Omental fat pad (tissue), 4 donors: ENCODE data around the gene NDUFS8. TPM values are rescaled to one million over a fixed set of nuclear protein-coding genes. Genes with fewer than 3 reads are reported as not detected.
A peak's percentile ranks its signal among the peaks of the same experiment; 100 is the strongest.

Source experiments
- ATAC-seq: fragments of 150-250 bp; one replicate; pipeline ENCODE4 v1.9.1; 2016; ENCODE audit warnings: mild to moderate bottlenecking, moderate library complexity; ENCODE audit not compliant: low FRiP score
- DNase-seq: peaks from one replicate; pipeline ENCODE4 v3.0.0-alpha.2; 2019; ENCODE audit warnings: low spot score
- CTCF ChIP-seq, 3 donors: fragments of 450-650 bp; IDR thresholded peaks; one replicate each; pipeline ENCODE4 v1.5.1; 2016 to 2017; ENCODE audit warnings: antibody characterized with exemption in 3 of 3, mild to moderate bottlenecking in 3 of 3, moderate library complexity in 2 of 3
- total RNA-seq, 4 donors: library from RNA; depleted of rRNA; stranded (reverse); fragments of >200 nt; gene quantifications; one replicate each; pipeline ENCODE4 v1.1.0, GENCODE V29; 2016

NDUFS8 gene
- total RNA-seq, 4 donors from 2014 or later: 91.1 to 155 (median 128) TPM

DNA sequence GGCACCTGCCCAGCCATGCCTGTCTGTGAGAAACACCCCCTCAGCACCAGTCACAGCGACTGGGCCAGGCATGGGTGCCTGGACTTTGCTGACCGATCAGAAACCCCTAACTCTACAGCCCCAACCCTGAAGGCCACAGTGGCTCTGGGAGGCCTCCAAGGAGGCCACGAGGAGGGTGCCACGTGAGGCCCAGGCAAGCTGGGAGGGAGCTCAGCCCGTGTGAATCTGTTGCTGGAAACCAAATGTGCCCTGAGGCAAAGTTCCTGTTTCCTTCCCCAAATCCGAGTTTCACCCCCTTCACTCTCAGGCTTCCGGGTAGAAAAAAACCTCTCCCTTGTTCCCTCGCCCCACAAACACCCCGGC is 27.9 kb upstream of the NDUFS8 start:
- ATAC-seq: no peak
- no peak for DNase-seq
- no peak for TF ChIP-seq CTCF (IDR thresholded peaks at IDR 0.05)

- no peak for TF ChIP-seq CTCF (IDR thresholded peaks at IDR 0.05)
- DNase-seq (no peak), ATAC-seq (peak; percentile 20)
Observed at GRCh38 chr11:68002938-68003845, 27.3 kb upstream of the NDUFS8 start.

- DNase-seq (peak; percentile 55), ATAC-seq (peak; percentile 74)
- TF ChIP-seq CTCF (IDR thresholded peaks at IDR 0.05): no peak
Observed at GRCh38 chr11:68003846-68004550, 26.5 kb upstream of the NDUFS8 start, which contains the start of gene UNC93B1. Gene UNC93B1 (minus strand): TSS chr11:68004097. CDS start chr11:68004043, 54 bp downstream.

DNA sequence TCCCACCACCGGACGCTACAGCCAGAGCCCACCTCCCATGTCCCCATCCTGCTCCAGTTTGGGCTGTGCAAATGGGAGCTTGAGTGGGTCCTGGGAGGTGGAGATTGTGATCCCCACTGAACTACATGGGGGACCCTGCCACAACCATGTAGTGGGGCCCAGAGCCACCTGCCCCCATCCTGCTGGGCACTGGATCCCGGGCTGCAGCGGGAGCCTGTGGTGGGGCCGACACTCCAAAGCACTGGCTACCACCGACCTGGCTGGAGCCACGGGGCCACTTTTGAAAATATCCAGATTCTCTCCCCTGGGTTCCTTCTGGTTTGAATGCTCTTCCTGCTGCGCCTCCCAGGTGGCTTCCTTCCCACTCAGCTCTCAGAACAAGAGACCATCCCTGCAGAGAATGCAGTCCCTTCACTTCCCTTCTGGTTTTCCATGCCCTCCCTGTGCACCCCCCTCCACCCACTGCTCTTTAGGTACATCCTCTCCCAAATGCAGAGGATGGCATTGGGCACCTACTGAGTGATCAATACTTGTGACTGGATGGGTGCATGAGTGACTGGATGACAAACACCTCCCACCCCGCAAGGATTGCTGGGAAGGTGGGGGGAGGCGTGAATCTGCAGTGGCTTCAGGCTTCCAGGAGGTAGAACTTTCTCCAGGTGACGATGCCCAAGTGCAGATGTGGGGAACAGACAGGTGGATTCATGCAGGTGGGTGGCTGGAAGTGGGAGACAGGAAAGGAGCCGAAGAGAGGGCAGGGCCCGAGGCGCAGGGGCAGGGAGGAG is 25.7 kb upstream of the NDUFS8 start:
- no peak for TF ChIP-seq CTCF (IDR thresholded peaks at IDR 0.05)
- ATAC-seq (peak; percentile 11), DNase-seq (no peak)

DNA sequence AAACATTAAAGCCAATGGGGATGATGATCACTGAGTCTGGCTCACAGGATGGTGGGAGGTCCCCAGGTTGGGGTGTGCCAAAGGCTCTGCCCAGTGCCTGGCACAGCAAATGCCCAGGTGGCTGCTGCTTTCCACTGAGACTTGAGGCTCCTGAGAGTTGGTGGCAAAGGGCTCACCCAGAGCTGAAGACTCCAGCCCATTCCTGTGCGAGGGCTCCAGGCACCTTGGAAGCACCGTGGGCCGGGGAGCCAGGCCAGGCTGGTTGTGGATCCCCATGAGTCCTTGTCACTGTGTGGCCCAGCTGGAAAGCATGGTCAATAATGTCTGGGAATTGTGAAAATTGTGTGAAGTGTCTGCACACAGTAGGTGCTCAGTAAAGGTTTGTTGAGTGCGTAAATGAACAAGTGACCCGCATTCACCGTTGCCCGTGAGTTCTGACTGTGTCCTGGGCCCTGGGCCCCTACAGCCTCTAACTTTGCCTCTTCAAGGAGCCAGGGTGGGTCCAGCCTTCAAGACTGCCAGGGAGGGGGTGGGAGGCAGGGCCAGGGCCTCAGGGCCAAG is 23.8 kb upstream of the NDUFS8 start:
- TF ChIP-seq CTCF (IDR thresholded peaks at IDR 0.05): no peak
- ATAC-seq: no peak
- no peak for DNase-seq

DNA sequence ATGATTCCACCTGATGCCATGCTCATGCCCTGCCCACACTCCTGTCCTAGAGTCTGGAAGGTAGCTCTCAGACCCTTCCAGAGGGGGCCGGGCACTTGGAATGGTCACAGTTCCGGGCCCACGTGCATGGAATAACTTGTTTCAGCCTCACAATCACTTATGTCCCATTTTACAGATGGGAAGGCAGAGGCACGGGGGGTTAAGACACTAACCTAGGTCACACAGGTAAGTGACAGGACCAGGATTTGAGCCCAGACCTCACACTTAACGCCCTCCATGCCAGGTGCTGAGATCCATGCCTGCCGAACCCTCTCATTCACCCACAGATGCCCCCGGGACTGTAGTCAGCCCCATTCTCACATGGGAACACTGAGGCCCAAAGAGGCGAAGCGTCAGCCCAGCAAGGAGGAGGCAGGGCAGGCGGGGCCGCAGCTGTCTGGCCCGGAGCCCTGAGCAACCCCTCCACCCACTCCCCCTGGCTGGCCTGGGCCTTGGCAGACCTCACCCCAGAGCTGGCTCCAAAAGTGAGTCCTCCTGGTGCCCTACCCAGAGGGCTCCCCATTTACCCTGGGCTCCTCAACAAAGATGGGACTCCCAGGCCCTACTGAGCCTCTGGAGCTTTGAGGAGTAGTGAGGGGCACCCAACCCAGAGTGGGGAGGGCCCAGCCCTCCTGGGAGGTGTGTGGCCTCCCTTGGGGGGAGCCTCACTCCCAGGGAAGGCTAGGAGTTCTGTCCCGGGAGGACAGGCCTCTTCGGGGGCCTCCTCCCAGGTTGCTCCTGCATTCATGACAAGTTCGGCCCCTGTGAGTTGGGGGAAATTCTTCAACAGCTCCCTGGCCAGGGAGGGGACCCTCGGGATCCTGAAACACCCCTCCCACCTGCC is 22.7 kb upstream of the NDUFS8 start:
- ATAC-seq (no peak), DNase-seq (no peak)
- no peak for TF ChIP-seq CTCF (IDR thresholded peaks at IDR 0.05)
